HCT116 (cell line): ENCODE data around the gene SNRPD2. TPM values are rescaled to one million over a fixed set of nuclear protein-coding genes. Genes with fewer than 3 reads are reported as not detected.
"Not testable (repeated sequence)": the region's sequence is repeated elsewhere in the genome, so short reads cannot be mapped to it uniquely, and the experiment has no call there.

Experiments
- ATAC-seq: fragments of 200-7000 bp; cut with Tn5 transposase; 2 replicates; pipeline ENCODE4 v1.9.1; 2020; ENCODE audit warnings: mild to moderate bottlenecking, moderate library complexity
- BruUV-seq: library from RNA; stranded (reverse); fragments of 400-500 nt; replicated peaks from 2 replicates; lab custom pipeline; 2021; lab: Mats Ljungman, UMichigan
- CTCF ChIA-PET: fragments of 300-600 bp; sonication (Branson Sonifier 250); formaldehyde crosslinking; loops from one replicate; lab custom pipeline; 2021; ENCODE audit warnings: antibody characterized with exemption; lab: Charles Lee
- POLR2A ChIA-PET: fragments of 300-600, 350-600 bp; sonication (Branson Sonifier 250); formaldehyde crosslinking; loops from one replicate; lab custom pipeline; 2021; ENCODE audit warnings: antibody characterized with exemption; lab: Charles Lee
- RAD21 ChIA-PET, 2 experiments: fragments of 300-600 bp; sonication (Branson Sonifier 250); formaldehyde crosslinking; loops; one replicate each; lab custom pipeline; 2023; ENCODE audit warnings: low total read pairs in 2 of 2; ENCODE audit not compliant: uncharacterized antibody in 2 of 2, unreplicated experiment in 2 of 2, low non-redundant PET in 1 of 2; lab: Charles Lee
- DNase-seq: peaks from one replicate; pipeline ENCODE4 v3.0.0-alpha.2; 2010; ENCODE audit warnings: low read depth, low spot score
- H2AFZ ChIP-seq: fragments of 200-600 bp; shearing (Covaris generic), sonication (generic); 2 replicates; pipeline ENCODE4 v1.6.1; 2017; ENCODE audit warnings: low read depth, mixed run types, mixed read lengths, antibody characterized with exemption, low read length; ENCODE audit not compliant: poor library complexity, severe bottlenecking
- H3K27ac ChIP-seq: 2 replicates; pipeline ENCODE4 v1.5.1; 2012; ENCODE audit warnings: low read depth, low read length
- H3K27me3 ChIP-seq: fragments of 200-600 bp; sonication (generic); 2 replicates; pipeline ENCODE4 v1.6.1; 2016; ENCODE audit warnings: mixed run types, low read length, mixed read lengths; ENCODE audit not compliant: insufficient read depth
- H3K36me3 ChIP-seq, 2 experiments: fragments of 200-500 bp in 1 of 2; fragments of 200-600 bp in 1 of 2; sonication (Bioruptor generic) in 1 of 2; sonication (generic) in 1 of 2; 2 replicates each; pipeline versions ENCODE4 v1.5.1 to v1.6.1; 2014 to 2016; ENCODE audit warnings: low read length in 2 of 2, inconsistent platforms in 1 of 2, mixed read lengths in 1 of 2, mixed run types in 1 of 2; ENCODE audit not compliant: insufficient read depth in 2 of 2, control insufficient read depth in 1 of 2
- H3K4me1 ChIP-seq, 2 experiments: fragments of 200-600 bp in 1 of 2; sonication (generic) in 1 of 2; 2 replicates each; pipeline versions ENCODE4 v1.5.1 to v1.6.1; 2012 to 2017; ENCODE audit warnings: low read length in 2 of 2, inconsistent platforms in 1 of 2, mild to moderate bottlenecking in 1 of 2, mixed read lengths in 1 of 2, mixed run types in 1 of 2, moderate library complexity in 1 of 2; ENCODE audit not compliant: insufficient read depth in 2 of 2, control insufficient read depth in 1 of 2
- H3K4me2 ChIP-seq: fragments of 200-600 bp; sonication (generic); 2 replicates; pipeline ENCODE4 v1.6.1; 2017; ENCODE audit warnings: mixed run types, low read length, mixed read lengths
- H3K4me3 ChIP-seq, 2 experiments: fragments of 200-600 bp in 1 of 2; sonication (generic) in 1 of 2; replicated peaks in 1 of 2; 2 replicates each; pipeline ENCODE4 v1.5.1; 2011 to 2016; ENCODE audit warnings: low read length in 2 of 2, control low read depth in 1 of 2, low read depth in 1 of 2, mild to moderate bottlenecking in 1 of 2, mixed read lengths in 1 of 2, mixed run types in 1 of 2
- H3K79me2 ChIP-seq: fragments of 200-600 bp; sonication (generic); 2 replicates; pipeline ENCODE4 v1.6.1; 2017; ENCODE audit warnings: mild to moderate bottlenecking, mixed run types, low read length, moderate library complexity, mixed read lengths; ENCODE audit not compliant: insufficient read depth
- H3K9ac ChIP-seq: fragments of 200-600 bp; sonication (generic); 2 replicates; pipeline ENCODE4 v1.6.1; 2016; ENCODE audit warnings: low read length, mixed read lengths
- H3K9me2 ChIP-seq: fragments of 200-600 bp; sonication (generic), shearing (Covaris generic); 2 replicates; pipeline ENCODE4 v1.6.1; 2017; ENCODE audit warnings: mixed run types, mild to moderate bottlenecking, moderate library complexity; ENCODE audit not compliant: insufficient read depth
- H3K9me3 ChIP-seq, 2 experiments: fragments of 200-500 bp in 1 of 2; fragments of 200-600 bp in 1 of 2; sonication (Bioruptor generic) in 1 of 2; sonication (generic) in 1 of 2; 2 replicates each; pipeline ENCODE4 v1.6.1; 2014 to 2017; ENCODE audit warnings: low read length in 2 of 2, mixed read lengths in 2 of 2, inconsistent platforms in 1 of 2, low read depth in 1 of 2, mild to moderate bottlenecking in 1 of 2, mixed run types in 1 of 2, moderate library complexity in 1 of 2; ENCODE audit not compliant: control insufficient read depth in 1 of 2, insufficient read depth in 1 of 2
- H4K20me1 ChIP-seq: fragments of 200-600 bp; sonication (generic), shearing (Covaris generic); 2 replicates; pipeline ENCODE4 v1.6.1; 2017; ENCODE audit warnings: mixed run types, mild to moderate bottlenecking, moderate library complexity; ENCODE audit not compliant: insufficient read depth
- EGR1 ChIP-seq: IDR thresholded peaks from 2 replicates; pipeline ENCODE4 v1.6.1; 2012; ENCODE audit warnings: low read depth
- EZH2phosphoT487 ChIP-seq: fragments of 200-600 bp; IDR thresholded peaks from 2 replicates; pipeline ENCODE4 v1.6.1; 2018; ENCODE audit warnings: antibody characterized with exemption, borderline replicate concordance
- JUND ChIP-seq: IDR thresholded peaks from 2 replicates; pipeline ENCODE4 v1.6.1; 2012
- YY1 ChIP-seq: IDR thresholded peaks from 2 replicates; pipeline ENCODE4 v1.6.1; 2011; ENCODE audit warnings: low read length, low read depth, moderate library complexity, mild to moderate bottlenecking; ENCODE audit not compliant: insufficient replicate concordance; ENCODE audit errors: extremely low read depth
- ZFX ChIP-seq: fragments of 450-650 bp; IDR thresholded peaks from 2 replicates; pipeline ENCODE4 v1.6.1; 2017
- ZNF274 ChIP-seq: fragments of 200-500 bp; sonication (Bioruptor generic); IDR thresholded peaks from 2 replicates; pipeline ENCODE4 v1.6.1; 2014; ENCODE audit warnings: mild to moderate bottlenecking, low read depth, low read length, inconsistent platforms
- intact Hi-C: fragments of 100-400 bp; cut with micrococcal nuclease; formaldehyde crosslinking; loops from 2 replicates; pipeline ENCODE4 v1.10.0; 2022
- total RNA-seq: library from RNA; stranded (reverse); gene quantifications from one replicate; pipeline ENCODE4 v1.2.1, GENCODE V29; 2021; ENCODE audit not compliant: unreplicated experiment
- TF ChIP-seq, protein P1 (sequence below): IDR thresholded peaks from 2 replicates; pipeline ENCODE4 v1.6.1; 2012
- TF ChIP-seq, protein P2 (sequence below), 3 experiments: fragments of 200-600 bp in 1 of 3; sonication (generic) in 1 of 3; IDR thresholded peaks in 2 of 3; conservative IDR thresholded peaks in 1 of 3; 2 replicates each; pipeline ENCODE4 v1.5.1; 2012 to 2017; ENCODE audit warnings: low read depth in 2 of 3, low read length in 2 of 3, antibody characterized with exemption in 1 of 3, borderline replicate concordance in 1 of 3, control low read depth in 1 of 3, mild to moderate bottlenecking in 1 of 3, mixed read lengths in 1 of 3, mixed run types in 1 of 3, moderate library complexity in 1 of 3; ENCODE audit not compliant: insufficient read depth in 1 of 3

Gene SNRPD2
- total RNA-seq, 1 experiment from 2014 or later, result 927 TPM

DNA sequence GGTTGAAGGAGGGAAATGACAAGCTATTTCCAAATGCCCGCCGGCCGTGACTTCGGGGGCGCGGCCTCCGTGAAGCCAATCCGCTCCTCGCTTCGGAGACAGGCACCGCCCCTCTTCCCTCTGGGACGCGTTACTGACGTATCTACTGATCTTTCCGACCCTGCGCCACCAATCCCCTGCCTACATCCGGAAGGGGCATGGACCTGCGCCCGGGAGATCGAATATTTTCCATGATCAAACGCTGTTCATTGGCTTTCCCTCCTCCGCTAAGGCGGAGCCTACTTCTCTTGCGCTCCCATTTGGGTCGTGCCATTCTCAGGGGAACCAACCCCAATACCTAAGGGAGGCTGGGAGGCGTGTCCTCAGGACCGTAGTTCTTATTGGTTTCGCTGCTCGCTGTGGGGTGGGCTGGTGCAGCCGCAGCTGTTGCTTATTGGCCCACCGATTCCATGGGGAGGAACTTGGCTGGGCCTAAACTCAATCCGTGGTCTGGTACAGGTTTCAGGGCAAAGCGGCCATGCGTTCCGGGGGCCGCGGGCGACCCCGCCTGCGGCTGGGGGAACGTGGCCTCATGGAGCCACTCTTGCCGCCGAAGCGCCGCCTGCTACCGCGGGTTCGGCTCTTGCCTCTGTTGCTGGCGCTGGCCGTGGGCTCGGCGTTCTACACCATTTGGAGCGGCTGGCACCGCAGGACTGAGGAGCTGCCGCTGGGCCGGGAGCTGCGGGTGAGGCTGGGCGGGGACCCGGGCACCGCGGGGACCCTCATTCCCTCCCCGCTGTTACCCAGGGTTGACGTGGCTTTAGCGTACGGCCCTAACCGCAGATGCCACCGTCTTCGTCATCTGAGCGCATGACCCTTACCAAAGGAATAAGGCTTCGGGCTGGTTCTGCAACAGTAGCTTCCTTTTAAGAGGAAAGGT is 693 bp upstream of the SNRPD2 start, which contains the start of gene QPCTL (continued):
- TF ChIP-seq ZFX (peak; percentile 69; the same call in 1 of the 2 replicates), JUND (no peak), EGR1 (no peak), EZH2phosphoT487 (no peak), ZNF274 (no peak)
- TF ChIP-seq, protein P1, sequence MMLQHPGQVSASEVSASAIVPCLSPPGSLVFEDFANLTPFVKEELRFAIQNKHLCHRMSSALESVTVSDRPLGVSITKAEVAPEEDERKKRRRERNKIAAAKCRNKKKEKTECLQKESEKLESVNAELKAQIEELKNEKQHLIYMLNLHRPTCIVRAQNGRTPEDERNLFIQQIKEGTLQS, result no peak
- TF ChIP-seq, all 23 proteins: peak for 8

DNA sequence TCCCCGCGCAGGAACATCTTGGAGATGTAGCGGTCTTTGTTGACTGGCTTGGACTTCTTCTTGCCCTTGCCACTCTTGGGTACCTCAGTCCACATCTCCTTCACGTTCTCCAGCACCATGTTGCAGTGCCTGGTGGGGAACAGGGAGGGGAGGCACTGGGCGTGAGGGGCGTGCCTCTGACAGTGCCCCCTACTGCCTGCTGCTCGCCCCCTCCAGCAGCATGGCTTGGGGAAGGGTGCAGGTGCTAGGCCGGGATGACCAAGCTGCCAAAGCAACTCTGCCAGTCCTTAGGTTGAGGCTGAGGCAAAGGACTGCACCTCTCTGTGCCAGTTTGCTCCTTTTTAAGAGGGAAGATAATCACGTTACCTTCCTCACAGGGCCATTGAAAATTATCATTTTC is 4.2 kb downstream of the SNRPD2 start:
- Histone ChIP-seq H3K27ac (no peak overlapping the region), H3K9me2 (no peaks in the 10 kb centered on the region), H3K4me3 (no peak overlapping the region), H2AFZ (no peak overlapping the region), H4K20me1 (no peaks in the 10 kb centered on the region; the same call in 1 of the 2 replicates), H3K4me2 (no peak overlapping the region), H3K9ac (no peak overlapping the region), H3K4me1 (peaks cover 3 to 11% of the 10 kb centered on the region in 2 experiments; a peak in 3 of 4 replicates), H3K27me3 (no peaks in the 10 kb centered on the region), H3K79me2 (peaks cover 42% of the 10 kb centered on the region), H3K9me3 (no peaks in the 10 kb centered on the region), H3K36me3 (peaks cover 23 to 44% of the 10 kb centered on the region in 2 experiments)
- ChIA-PET POLR2A (no interaction called here), CTCF (no interaction called here), RAD21 (no interaction called here)
- ATAC-seq, result no peak
- intact Hi-C loops, result no loop called here
- TF ChIP-seq, protein P2, sequence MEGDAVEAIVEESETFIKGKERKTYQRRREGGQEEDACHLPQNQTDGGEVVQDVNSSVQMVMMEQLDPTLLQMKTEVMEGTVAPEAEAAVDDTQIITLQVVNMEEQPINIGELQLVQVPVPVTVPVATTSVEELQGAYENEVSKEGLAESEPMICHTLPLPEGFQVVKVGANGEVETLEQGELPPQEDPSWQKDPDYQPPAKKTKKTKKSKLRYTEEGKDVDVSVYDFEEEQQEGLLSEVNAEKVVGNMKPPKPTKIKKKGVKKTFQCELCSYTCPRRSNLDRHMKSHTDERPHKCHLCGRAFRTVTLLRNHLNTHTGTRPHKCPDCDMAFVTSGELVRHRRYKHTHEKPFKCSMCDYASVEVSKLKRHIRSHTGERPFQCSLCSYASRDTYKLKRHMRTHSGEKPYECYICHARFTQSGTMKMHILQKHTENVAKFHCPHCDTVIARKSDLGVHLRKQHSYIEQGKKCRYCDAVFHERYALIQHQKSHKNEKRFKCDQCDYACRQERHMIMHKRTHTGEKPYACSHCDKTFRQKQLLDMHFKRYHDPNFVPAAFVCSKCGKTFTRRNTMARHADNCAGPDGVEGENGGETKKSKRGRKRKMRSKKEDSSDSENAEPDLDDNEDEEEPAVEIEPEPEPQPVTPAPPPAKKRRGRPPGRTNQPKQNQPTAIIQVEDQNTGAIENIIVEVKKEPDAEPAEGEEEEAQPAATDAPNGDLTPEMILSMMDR (IDR thresholded peaks at IDR 0.05 in 2 of 3, conservative IDR thresholded peaks at IDR 0.05 in 1 of 3; ENCODE audit: borderline replicate concordance in 1 of 3, insufficient read depth in 1 of 3, low read depth in 2 of 3, low read length in 2 of 3), result 0 out of 6 replicates have a peak, but pooled peaks of 2 of the 3 experiments have one; percentile 16 to 29
- TF ChIP-seq YY1, result no peak
- TF ChIP-seq EZH2phosphoT487, result no peak
- BruUV-seq, result no TSS peak
- DNase-seq, result no peak

DNA sequence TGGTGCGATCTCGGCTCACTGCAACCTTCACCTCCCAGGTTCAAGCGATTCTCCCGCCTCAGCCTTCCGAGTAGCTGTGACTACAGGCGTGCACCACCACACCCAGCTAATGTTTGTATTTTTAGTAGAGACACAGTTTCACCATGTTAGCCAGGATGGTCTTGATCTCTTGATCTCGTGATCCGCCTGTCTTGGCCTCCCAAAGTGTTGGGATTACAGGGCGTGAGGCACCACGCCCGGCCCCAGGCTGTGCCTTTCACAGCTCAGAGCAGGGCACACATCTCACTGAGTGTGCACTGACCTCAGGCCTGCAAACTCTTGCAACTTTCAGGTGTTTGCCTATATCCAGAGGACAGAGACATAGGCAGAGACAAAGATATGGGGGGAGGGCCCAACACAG is 6.7 kb downstream of the SNRPD2 start:
- ChIA-PET POLR2A (interaction anchor here (0.6 to 1.1 kb wide), 4 partner anchors 8 to 341 kb away, joined by 3 to 5 read pairs (median 4); no protein-coding TSS in a partner anchor), CTCF (interaction anchor here (0.9 kb wide), 1 partner anchor 8 kb away, joined by 3 read pairs; no protein-coding TSS in a partner anchor), RAD21 (interaction anchor here in 1 of 2 experiments (0.6 kb wide), 1 partner anchor 16 kb away, joined by 3 read pairs; no protein-coding TSS in a partner anchor)
- H3K9me2 ChIP-seq, intact Hi-C loops, ATAC-seq, DNase-seq, H3K27ac ChIP-seq, BruUV-seq, H4K20me1 ChIP-seq, H2AFZ ChIP-seq, H3K9me3 ChIP-seq, H3K4me2 ChIP-seq, H3K27me3 ChIP-seq, H3K4me3 ChIP-seq, H3K9ac ChIP-seq: not testable (repeated sequence)
- Histone ChIP-seq H3K36me3 (peaks cover 23 to 44% of the 10 kb centered on the region in 2 experiments), H3K4me1 (peaks cover 9 to 20% of the 10 kb centered on the region in 2 experiments), H3K79me2 (peaks cover 26% of the 10 kb centered on the region)
